Stimulated activated CD4-positive, alpha-beta T cell treated with anti-CD3 and anti-CD28 coated beads, Interleukin-12 subunit alpha, Interleukin-12 subunit beta, amount 100 ng/mL, for 48 hours (primary cell): ENCODE data around the gene OR6Q1.

Experiments
- DNase-seq, 3 donors: peaks; one replicate each; pipeline ENCODE4 v3.0.0-alpha.2; 2020; ENCODE audit warnings: low read depth in 2 of 3, low spot score in 1 of 3

The OR6Q1 gene

GRCh38 chr11:58057481-58057880, 26.7 kb downstream of the OR6Q1 start:
- DNase-seq, result no peak

GRCh38 chr11:58058276-58059006, 27.7 kb downstream of the OR6Q1 start:
- no peak for DNase-seq

GRCh38 chr11:58059007-58059350, 28.2 kb downstream of the OR6Q1 start:
- no peak for DNase-seq

GRCh38 chr11:58060535-58060934, 29.8 kb downstream of the OR6Q1 start:
- DNase-seq, result no peak

- no peak for DNase-seq
Observed at GRCh38 chr11:58060939-58061672, 30.4 kb downstream of the OR6Q1 start.

- no peak for DNase-seq
Observed at GRCh38 chr11:58061813-58062212, 31.1 kb downstream of the OR6Q1 start.

GRCh38 chr11:58067685-58068084, 36.9 kb downstream of the OR6Q1 start:
- no peak for DNase-seq

GRCh38 chr11:58068655-58069054, 37.9 kb downstream of the OR6Q1 start:
- DNase-seq, result no peak

- DNase-seq, result no peak
Observed at GRCh38 chr11:58070585-58070984, 39.8 kb downstream of the OR6Q1 start.

- no peak for DNase-seq
Observed at GRCh38 chr11:58075781-58076180, 45.0 kb downstream of the OR6Q1 start.
